HepG2 (cell line): ENCODE results near the gene MSMB. TPM values are rescaled to one million over a fixed set of nuclear protein-coding genes. Genes with fewer than 3 reads are reported as not detected.
A peak's percentile ranks its signal among the peaks of the same experiment; 100 is the strongest.

Experiments
- ATF6 ChIP-seq: sonication (generic); formaldehyde crosslinking; conservative IDR thresholded peaks from 2 replicates; pipeline ENCODE4 v1.4.0; 2020; ENCODE audit warnings: missing genetic modification reagents
- ELF1 ChIP-seq: sonication (generic); formaldehyde crosslinking; IDR thresholded peaks from 2 replicates; pipeline ENCODE4 v1.4.0; 2020; ENCODE audit warnings: missing genetic modification reagents
- EZH2 ChIP-seq: conservative IDR thresholded peaks from 2 replicates; pipeline ENCODE4 v1.6.1; 2012; ENCODE audit warnings: mild to moderate bottlenecking, low read depth, low read length, moderate library complexity
- HBP1 ChIP-seq: IDR thresholded peaks from 2 replicates; pipeline ENCODE4 v1.6.1; 2016; ENCODE audit warnings: low read depth, control low read depth
- HCFC1 ChIP-seq: fragments of 150-350 bp; IDR thresholded peaks from 2 replicates; pipeline ENCODE4 v1.6.1; 2014; ENCODE audit warnings: low read depth, low read length
- HNRNPL ChIP-seq: fragments of 200-400 bp; formaldehyde crosslinking; IDR thresholded peaks from 2 replicates; pipeline ENCODE4 v1.6.1; 2017; ENCODE audit warnings: mild to moderate bottlenecking, low read depth, low read length
- IRX3 ChIP-seq: sonication (generic); formaldehyde crosslinking; IDR thresholded peaks from 2 replicates; pipeline ENCODE4 v1.8.1; 2023; ENCODE audit warnings: mild to moderate bottlenecking, low read depth, missing genetic modification reagents, borderline replicate concordance
- KLF16 ChIP-seq, 2 experiments: sonication (generic) in 1 of 2; formaldehyde crosslinking in 1 of 2; IDR thresholded peaks; 2 replicates each; pipeline versions ENCODE4 v1.6.1 to v1.8.0; 2016 to 2023; ENCODE audit warnings: missing genetic modification reagents in 2 of 2, missing compliant biosample characterization in 1 of 2
- MLX ChIP-seq: IDR thresholded peaks from 2 replicates; pipeline ENCODE4 v1.6.1; 2016
- NFE2 ChIP-seq: sonication (generic); formaldehyde crosslinking; IDR thresholded peaks from 2 replicates; pipeline ENCODE4 v1.4.0; 2020; ENCODE audit warnings: missing genetic modification reagents
- PAX8 ChIP-seq: sonication (generic); formaldehyde crosslinking; IDR thresholded peaks from 2 replicates; pipeline ENCODE4 v1.8.0; 2022; ENCODE audit warnings: mild to moderate bottlenecking, missing genetic modification reagents, borderline replicate concordance
- PBX3 ChIP-seq: sonication (generic); formaldehyde crosslinking; IDR thresholded peaks from 2 replicates; pipeline ENCODE4 v1.8.1; 2023; ENCODE audit warnings: missing genetic modification reagents, inconsistent platforms, borderline replicate concordance
- RCOR2 ChIP-seq: IDR thresholded peaks from 2 replicates; pipeline ENCODE4 v1.6.1; 2016; ENCODE audit warnings: missing biosample characterization, missing genetic modification reagents
- SMAD1 ChIP-seq: sonication (generic); formaldehyde crosslinking; IDR thresholded peaks from 2 replicates; pipeline ENCODE4 v1.4.0; 2020; ENCODE audit warnings: missing genetic modification reagents, low read depth, mild to moderate bottlenecking, borderline replicate concordance
- ZBTB42 ChIP-seq: sonication (generic); formaldehyde crosslinking; IDR thresholded peaks from 2 replicates; pipeline ENCODE4 v1.5.0; 2020; ENCODE audit warnings: mild to moderate bottlenecking, missing genetic modification reagents
- ZIK1 ChIP-seq: sonication (generic); formaldehyde crosslinking; IDR thresholded peaks from 2 replicates; pipeline ENCODE4 v1.5.0; 2020; ENCODE audit warnings: mild to moderate bottlenecking, low read depth, missing genetic modification reagents, borderline replicate concordance
- ZMYM3 ChIP-seq: sonication (generic); formaldehyde crosslinking; IDR thresholded peaks from 2 replicates; pipeline ENCODE4 v1.5.1; 2020; ENCODE audit warnings: mild to moderate bottlenecking, missing genetic modification reagents
- ZNF101 ChIP-seq: sonication (generic); formaldehyde crosslinking; IDR thresholded peaks from 2 replicates; pipeline ENCODE4 v1.4.0; 2020; ENCODE audit warnings: mild to moderate bottlenecking, low read depth, missing genetic modification reagents, borderline replicate concordance
- ZNF207 ChIP-seq: fragments of 450-650 bp; IDR thresholded peaks from 2 replicates; pipeline ENCODE4 v1.6.1; 2016; ENCODE audit warnings: antibody characterized with exemption, borderline replicate concordance
- ZNF496 ChIP-seq: sonication (generic); formaldehyde crosslinking; IDR thresholded peaks from 2 replicates; pipeline ENCODE4 v1.8.1; 2023; ENCODE audit warnings: mild to moderate bottlenecking, moderate library complexity, missing genetic modification reagents; ENCODE audit not compliant: insufficient replicate concordance
- ZNF749 ChIP-seq: sonication (generic); formaldehyde crosslinking; IDR thresholded peaks from 2 replicates; pipeline ENCODE4 v1.8.0; 2022; ENCODE audit warnings: mild to moderate bottlenecking, missing genetic modification reagents, moderate library complexity, borderline replicate concordance
- ZNF816 ChIP-seq: sonication (generic); formaldehyde crosslinking; IDR thresholded peaks from 2 replicates; pipeline ENCODE4 v1.8.0; 2022; ENCODE audit warnings: missing genetic modification reagents, mild to moderate bottlenecking, borderline replicate concordance
- polyA plus RNA-seq, 8 experiments: library from polyadenylated mRNA; depleted of rRNA in 3 of 8; stranded (reverse) in 7 of 8; unstranded in 1 of 8; fragments of >200 nt; fragmentation: Illumina TruSeq in 4 of 8; extraction: Trizol in 4 of 8; gene quantifications; 2 replicates each; pipeline versions ENCODE4 v1.2.1 to v1.2.3, GENCODE V29; 2011 to 2016; ENCODE audit warnings: low read depth in 4 of 8, missing spikeins in 1 of 8, mixed read lengths in 1 of 8; ENCODE audit not compliant: insufficient read depth in 1 of 8
- total RNA-seq, 5 experiments: library from RNA; depleted of rRNA; stranded (reverse); fragments of >200 nt; fragmentation: Illumina TruSeq; extraction: Trizol; gene quantifications; 2 replicates each; pipeline ENCODE4 v1.2.3, GENCODE V29; 2016; ENCODE audit warnings: low read depth in 1 of 5

MSMB gene
- total and polyA plus RNA-seq, 2 of the 13 experiments (the other 11 are each of a cell fraction or from before 2014, with no cell fraction given) = 0.84 TPM; not detected in 1

- TF ChIP-seq RCOR2 = peak; percentile 50; the same call in 1 of the 2 replicates
- peak; percentile 17; the same call in 1 of the 2 replicates for TF ChIP-seq ZMYM3
- TF ChIP-seq ZNF207 = no peak
- TF ChIP-seq SMAD1 (CRISPR knock-in tag) = peak; percentile 57; the same call in 1 of the 2 replicates
- TF ChIP-seq HNRNPL = peak; percentile 88
- no peak for TF ChIP-seq IRX3 (CRISPR knock-in tag)
- TF ChIP-seq KLF16 (CRISPR knock-in tag; IDR thresholded peaks at IDR 0.05) = peak in 1 of 2 experiments; percentile 56; a peak in 2 of 4 replicates
- no peak for TF ChIP-seq ATF6
- no peak for TF ChIP-seq PBX3 (CRISPR knock-in tag)
- no peak for TF ChIP-seq MLX (CRISPR knock-in tag)
- no peak for TF ChIP-seq HCFC1
- TF ChIP-seq ELF1 (CRISPR knock-in tag) = no peak
- TF ChIP-seq NFE2 (CRISPR knock-in tag) = no peak
- no peak for TF ChIP-seq ZIK1 (CRISPR knock-in tag)
- no peak for TF ChIP-seq PAX8 (CRISPR knock-in tag)
- peak; percentile 79; the same call in 1 of the 2 replicates for TF ChIP-seq HBP1 (CRISPR knock-in tag)
- TF ChIP-seq ZNF101 = no peak
- TF ChIP-seq ZNF816 (CRISPR knock-in tag) = no peak; the same call in 1 of the 2 replicates
- no peak for TF ChIP-seq EZH2
- no peak for TF ChIP-seq ZNF749 (CRISPR knock-in tag)
- TF ChIP-seq ZBTB42 (CRISPR knock-in tag) = 0 out of 2 replicates have a peak, but pooled peaks have one; percentile 73
- TF ChIP-seq ZNF496 = no peak
These were observed 9.9 kb downstream of the MSMB start (continued) for GRCh38 chr10:46035923-46036849.
